Esophagus muscularis mucosa (tissue), 4 donors: ENCODE results near the gene SPATA18. TPM values are rescaled to one million over a fixed set of nuclear protein-coding genes. Genes with fewer than 3 reads are reported as not detected.
"Not testable (repeated sequence)": the region's sequence is repeated elsewhere in the genome, so short reads cannot be mapped to it uniquely, and the experiment has no call there.

Experiments
- DNase-seq: peaks from one replicate; pipeline ENCODE4 v3.0.0-alpha.2; 2017; ENCODE audit errors: extremely low spot score
- H3K27ac ChIP-seq, 4 donors: fragments of 200-600 bp; sonication (generic); replicated peaks in 1 of 4; 1 replicate in 3 of 4; 2 replicates in 1 of 4; pipeline ENCODE4 v1.5.1; 2016 to 2019; ENCODE audit warnings: mild to moderate bottlenecking in 1 of 4
- H3K27me3 ChIP-seq, 4 donors: fragments of 200-600 bp; sonication (generic); one replicate each; pipeline versions ENCODE4 v1.5.1 to v1.6.0; 2016 to 2019
- H3K36me3 ChIP-seq, 4 donors: fragments of 200-600 bp; sonication (generic); one replicate each; pipeline ENCODE4 v1.5.1; 2016 to 2019
- H3K4me1 ChIP-seq, 4 donors: fragments of 200-600 bp; sonication (generic); one replicate each; pipeline ENCODE4 v1.5.1; 2016 to 2019
- H3K4me3 ChIP-seq, 4 donors: fragments of 200-600 bp; sonication (generic); 1 replicate in 2 of 4; 2 replicates in 2 of 4; pipeline ENCODE4 v1.5.1; 2016 to 2019; ENCODE audit warnings: mild to moderate bottlenecking in 4 of 4, moderate library complexity in 1 of 4
- H3K9me3 ChIP-seq, 4 donors: fragments of 200-600 bp; sonication (generic); 1 replicate in 3 of 4; 2 replicates in 1 of 4; pipeline ENCODE4 v1.5.1; 2016 to 2019
- CTCF ChIP-seq, 3 experiments: fragments of 200-600 bp in 2 of 3; fragments of 450-650 bp in 1 of 3; sonication (generic) in 2 of 3; IDR thresholded peaks; one replicate each; pipeline ENCODE4 v1.5.1; 2017 to 2019; ENCODE audit warnings: antibody characterized with exemption in 3 of 3, mild to moderate bottlenecking in 2 of 3, moderate library complexity in 1 of 3
- EP300 ChIP-seq: sonication (generic); formaldehyde crosslinking; IDR thresholded peaks from one replicate; pipeline ENCODE4 v1.6.1; 2017; ENCODE audit warnings: antibody characterized with exemption
- POLR2A ChIP-seq: fragments of 450-650 bp; IDR thresholded peaks from one replicate; pipeline ENCODE4 v1.6.1; 2017; ENCODE audit warnings: antibody characterized with exemption, moderate library complexity, mild to moderate bottlenecking, low read depth
- POLR2AphosphoS5 ChIP-seq, 2 donors: sonication (generic); formaldehyde crosslinking; IDR thresholded peaks; one replicate each; pipeline ENCODE4 v1.6.1; 2017; ENCODE audit warnings: antibody characterized with exemption in 2 of 2
- WGBS: methylation state at CpG from one replicate; pipeline ENCODE4 v1.1.5; 2018; 5-methylcytosine and 5-hydroxymethylcytosine counted together
- intact Hi-C: fragments of 100-400 bp; cut with DNase I; formaldehyde crosslinking; loops from one replicate; pipeline ENCODE4 v1.15.1; 2023
- total RNA-seq, 4 donors: library from RNA; depleted of rRNA; stranded (reverse); fragments of >200 nt; gene quantifications; one replicate each; pipeline versions ENCODE4 v1.1.0 to v1.2.1, GENCODE V29; 2016

SPATA18 gene
- total RNA-seq, 4 donors from 2014 or later: 3.2 to 7.5 (median 5.4) TPM

DNA sequence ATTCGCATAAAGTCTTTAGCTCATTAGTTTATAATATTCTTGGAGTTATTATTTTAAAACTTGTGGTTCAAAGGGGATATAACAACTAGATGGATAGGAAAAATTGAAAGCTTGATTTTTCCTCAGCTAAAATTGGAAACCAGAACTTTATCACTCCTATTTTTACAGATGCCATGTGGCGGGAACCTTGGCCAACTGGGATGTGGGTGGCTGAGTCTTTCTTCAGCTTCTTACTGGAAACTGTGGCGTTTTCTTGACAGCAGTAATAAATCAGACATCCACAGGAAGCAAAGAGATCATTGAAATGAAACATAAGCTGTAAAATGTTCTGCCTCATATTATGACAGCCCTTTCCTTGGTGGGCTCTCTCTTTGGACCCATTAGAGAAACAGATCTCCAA, 84.1 kb downstream of the SPATA18 start:
- WGBS: 65% methylated on average over 3 of the region's 3 CpGs
- H3K27ac ChIP-seq: no peak overlapping the region
- H3K9me3 ChIP-seq: no peaks in the 10 kb centered on the region
- H3K36me3 ChIP-seq: no peaks in the 10 kb centered on the region
- intact Hi-C loops: no loop called here
- no peak overlapping the region for H3K4me3 ChIP-seq
- H3K27me3 ChIP-seq: no peaks in the 10 kb centered on the region
- no peaks in the 10 kb centered on the region for H3K4me1 ChIP-seq
- no peak for TF ChIP-seq POLR2AphosphoS5 (IDR thresholded peaks at IDR 0.05)
- TF ChIP-seq EP300: no peak
- no peak for TF ChIP-seq POLR2A
- no peak for TF ChIP-seq CTCF (IDR thresholded peaks at IDR 0.05)
- no peak for DNase-seq

DNA sequence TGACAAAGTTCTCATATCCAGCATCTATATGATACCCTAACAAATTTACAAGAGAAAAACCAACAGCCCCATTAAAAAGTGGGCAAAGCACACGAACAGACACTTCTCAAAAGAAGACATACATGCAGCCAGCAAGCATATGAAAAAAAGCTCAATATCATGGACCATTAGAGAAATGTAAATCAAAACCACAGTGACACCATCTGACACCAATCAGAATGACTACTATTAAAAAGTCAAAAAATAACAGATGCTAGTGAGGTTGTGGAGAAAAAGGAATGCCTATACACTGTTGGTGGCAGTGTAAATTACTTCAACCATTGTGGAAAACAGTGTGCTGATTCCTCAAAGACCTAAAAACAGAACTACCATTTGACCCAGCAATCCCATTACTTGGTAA, 86.0 kb downstream of the SPATA18 start:
- H3K9me3 ChIP-seq, H3K27me3 ChIP-seq, H3K27ac ChIP-seq, H3K4me3 ChIP-seq, DNase-seq, H3K36me3 ChIP-seq, intact Hi-C loops, H3K4me1 ChIP-seq: not testable (repeated sequence)
- WGBS: 21% methylated on average over 1 of the region's 1 CpG

DNA sequence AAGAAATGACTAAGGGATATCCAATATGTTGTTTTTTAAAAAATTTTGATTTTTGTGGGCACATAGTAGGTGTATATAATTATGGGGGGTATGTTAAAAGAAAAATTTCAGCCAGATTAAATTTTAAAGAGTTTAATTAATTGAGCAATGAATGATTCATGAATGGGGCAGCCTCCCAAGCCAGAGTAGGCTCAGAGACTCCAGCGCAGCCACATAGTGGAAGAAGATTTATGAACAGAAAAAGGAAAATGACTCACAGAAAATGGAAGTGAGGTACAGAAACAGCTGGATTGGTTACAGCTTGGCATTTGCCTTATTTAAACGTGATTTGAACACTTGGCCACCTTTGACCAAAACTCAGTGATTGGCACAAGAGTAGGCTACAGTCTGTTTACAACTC, 91.7 kb downstream of the SPATA18 start:
- WGBS: 62% methylated on average over 2 of the region's 2 CpGs
- Histone ChIP-seq H3K27me3 (no peaks in the 10 kb centered on the region), H3K36me3 (no peaks in the 10 kb centered on the region), H3K27ac (no peak overlapping the region), H3K4me3 (no peak overlapping the region), H3K4me1 (no peaks in the 10 kb centered on the region), H3K9me3 (peaks cover 0 to 9% (median 2%) of the 10 kb centered on the region in 4 donors)
- intact Hi-C loops: no loop called here
- no peak for DNase-seq
- TF ChIP-seq EP300: no peak
- no peak for TF ChIP-seq POLR2A
- TF ChIP-seq CTCF (IDR thresholded peaks at IDR 0.05): no peak
- TF ChIP-seq POLR2AphosphoS5 (IDR thresholded peaks at IDR 0.05): no peak

DNA sequence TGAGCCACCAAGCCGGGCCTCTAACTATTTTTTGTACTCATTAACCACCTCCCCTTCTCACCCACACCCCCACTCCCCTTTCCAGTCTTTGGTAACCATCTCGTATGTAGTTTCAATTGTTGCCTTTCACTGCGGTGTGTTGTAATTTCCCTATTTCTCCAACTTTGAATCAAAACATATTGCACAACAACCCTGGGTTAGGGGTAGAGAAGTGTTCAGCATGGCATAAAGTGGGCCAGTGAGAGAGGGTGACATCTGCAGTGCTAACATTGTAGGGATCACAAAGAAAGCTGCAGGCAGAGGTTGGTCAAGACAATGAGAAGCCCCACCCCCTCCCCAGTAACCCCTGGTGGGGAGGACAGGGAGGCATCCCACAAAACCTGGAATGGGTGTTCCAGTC, 92.7 kb downstream of the SPATA18 start:
- Histone ChIP-seq H3K27me3 (no peaks in the 10 kb centered on the region), H3K27ac (no peak overlapping the region), H3K4me3 (no peak overlapping the region), H3K9me3 (peaks cover 0 to 9% (median 2%) of the 10 kb centered on the region in 4 donors), H3K36me3 (no peaks in the 10 kb centered on the region), H3K4me1 (no peaks in the 10 kb centered on the region)
- no peak for DNase-seq
- intact Hi-C loops: no loop called here
- TF ChIP-seq POLR2A: no peak
- no peak for TF ChIP-seq POLR2AphosphoS5 (IDR thresholded peaks at IDR 0.05)
- no peak for TF ChIP-seq CTCF (IDR thresholded peaks at IDR 0.05)
- no peak for TF ChIP-seq EP300
- 83% methylated on average over 3 of the region's 3 CpGs for WGBS

- no peak for DNase-seq
- Histone ChIP-seq H3K4me1 (no peaks in the 10 kb centered on the region), H3K4me3 (no peak overlapping the region), H3K27me3 (no peaks in the 10 kb centered on the region), H3K27ac (no peak overlapping the region), H3K36me3 (no peaks in the 10 kb centered on the region), H3K9me3 (peaks cover 0 to 9% (median 2%) of the 10 kb centered on the region in 4 donors)
- TF ChIP-seq CTCF (IDR thresholded peaks at IDR 0.05) (no peak), EP300 (no peak), POLR2A (no peak), POLR2AphosphoS5 (IDR thresholded peaks at IDR 0.05) (no peak)
- WGBS: 63% methylated on average over 7 of the region's 7 CpGs
- intact Hi-C loops: no loop called here
These were observed 93.3 kb downstream of the SPATA18 start for GRCh38 chr4:52144372-52144771.

Other genes with a start within 250 kb of the SPATA18 start
- gene DCUN1D4, start 208.2 kb upstream of the SPATA18 start, total RNA-seq: 10 to 100 TPM; 36.0 to 70.6 (median 51.9) TPM
- gene LRRC66, start 30.9 kb upstream of the SPATA18 start, total RNA-seq: 1 to 10 TPM in 1 of 4 donors, under 1 TPM in 3; 0.17 to 1.2 (median 0.54) TPM
- gene SGCB, start 13.0 kb upstream of the SPATA18 start, total RNA-seq: 10 to 100 TPM; 56.5 to 99.7 (median 77.3) TPM